Measurements from ENCODE around the gene ZNF488. TPM values are rescaled to one million over a fixed set of nuclear protein-coding genes. Genes with fewer than 3 reads are reported as not detected.

The ZNF488 gene
- total and polyA plus RNA-seq, 10 donors = 0.02 to 0.26 (median 0.11) TPM; not detected in 6

DNA sequence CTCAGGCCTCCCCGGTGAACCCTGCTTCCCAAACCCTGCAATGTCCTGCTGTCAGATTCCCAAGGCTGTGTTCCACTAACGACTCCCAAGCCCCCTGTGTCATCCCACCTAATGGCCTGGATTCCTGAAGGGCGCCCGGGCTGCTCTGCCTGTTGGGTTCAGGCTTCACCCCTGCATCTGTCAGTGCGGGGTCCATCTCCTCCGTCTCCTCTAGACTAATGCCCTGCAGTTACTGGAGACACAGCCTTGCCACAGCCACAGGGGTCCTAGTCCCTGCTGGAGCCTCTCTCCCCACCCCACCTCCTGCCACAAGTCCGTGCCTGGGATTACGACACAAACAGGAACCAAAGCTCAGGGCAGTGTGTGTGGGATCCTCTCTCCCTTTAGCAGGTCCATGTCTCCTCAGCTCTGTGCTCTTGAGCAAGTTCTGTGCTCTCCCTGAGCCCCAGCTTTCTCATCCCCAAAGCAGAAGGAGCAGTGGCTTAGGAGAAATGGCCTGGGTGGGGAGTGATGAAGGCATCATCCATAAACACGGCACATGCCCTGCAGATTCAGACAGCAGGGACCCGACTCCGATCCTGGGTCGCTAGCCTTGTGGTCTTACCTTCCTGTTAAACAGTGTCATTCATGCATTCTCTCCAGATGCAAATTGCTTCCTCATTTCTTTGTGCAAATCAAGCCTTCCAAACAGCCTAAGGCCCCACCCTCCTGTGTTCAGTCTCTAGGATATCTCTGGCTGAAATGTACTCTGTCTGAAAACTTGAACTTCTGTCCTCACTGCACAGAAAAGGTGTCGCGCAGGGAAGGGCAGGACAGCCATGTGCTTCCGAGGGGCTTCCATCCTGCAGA, 44.1 kb downstream of the ZNF488 start:
- no peaks in the 10 kb centered on the region for H3K36me3 ChIP-seq
- 56 to 68% (median 62%) methylated on average over 14 to 15 of the region's 15 CpGs for WGBS, 5 donors
- no peak overlapping the region for H3K4me3 ChIP-seq
- intact Hi-C loops (cut with DNase I; ENCODE audit: low total_unique reads) = no loop called here
- DNase-seq = peak; percentile 64
- H3K27me3 ChIP-seq (replicated peaks in 1 of 7) = peaks cover 0 to 42% (median 0%) of the 10 kb centered on the region in 7 donors
- H3K4me1 ChIP-seq = peaks cover 0 to 6% (median 2%) of the 10 kb centered on the region in 6 donors
- TF ChIP-seq POLR2AphosphoS5 (IDR thresholded peaks at IDR 0.05) (no peak), POLR2A (IDR thresholded peaks at IDR 0.05) (no peak)
- TF ChIP-seq, protein P1, sequence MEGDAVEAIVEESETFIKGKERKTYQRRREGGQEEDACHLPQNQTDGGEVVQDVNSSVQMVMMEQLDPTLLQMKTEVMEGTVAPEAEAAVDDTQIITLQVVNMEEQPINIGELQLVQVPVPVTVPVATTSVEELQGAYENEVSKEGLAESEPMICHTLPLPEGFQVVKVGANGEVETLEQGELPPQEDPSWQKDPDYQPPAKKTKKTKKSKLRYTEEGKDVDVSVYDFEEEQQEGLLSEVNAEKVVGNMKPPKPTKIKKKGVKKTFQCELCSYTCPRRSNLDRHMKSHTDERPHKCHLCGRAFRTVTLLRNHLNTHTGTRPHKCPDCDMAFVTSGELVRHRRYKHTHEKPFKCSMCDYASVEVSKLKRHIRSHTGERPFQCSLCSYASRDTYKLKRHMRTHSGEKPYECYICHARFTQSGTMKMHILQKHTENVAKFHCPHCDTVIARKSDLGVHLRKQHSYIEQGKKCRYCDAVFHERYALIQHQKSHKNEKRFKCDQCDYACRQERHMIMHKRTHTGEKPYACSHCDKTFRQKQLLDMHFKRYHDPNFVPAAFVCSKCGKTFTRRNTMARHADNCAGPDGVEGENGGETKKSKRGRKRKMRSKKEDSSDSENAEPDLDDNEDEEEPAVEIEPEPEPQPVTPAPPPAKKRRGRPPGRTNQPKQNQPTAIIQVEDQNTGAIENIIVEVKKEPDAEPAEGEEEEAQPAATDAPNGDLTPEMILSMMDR (IDR thresholded peaks at IDR 0.05 in 8 of 11, conservative IDR thresholded peaks at IDR 0.05 in 3 of 11) = no peak
- no peaks in the 10 kb centered on the region for H3K9me3 ChIP-seq
- no peak overlapping the region for H3K27ac ChIP-seq

DNA sequence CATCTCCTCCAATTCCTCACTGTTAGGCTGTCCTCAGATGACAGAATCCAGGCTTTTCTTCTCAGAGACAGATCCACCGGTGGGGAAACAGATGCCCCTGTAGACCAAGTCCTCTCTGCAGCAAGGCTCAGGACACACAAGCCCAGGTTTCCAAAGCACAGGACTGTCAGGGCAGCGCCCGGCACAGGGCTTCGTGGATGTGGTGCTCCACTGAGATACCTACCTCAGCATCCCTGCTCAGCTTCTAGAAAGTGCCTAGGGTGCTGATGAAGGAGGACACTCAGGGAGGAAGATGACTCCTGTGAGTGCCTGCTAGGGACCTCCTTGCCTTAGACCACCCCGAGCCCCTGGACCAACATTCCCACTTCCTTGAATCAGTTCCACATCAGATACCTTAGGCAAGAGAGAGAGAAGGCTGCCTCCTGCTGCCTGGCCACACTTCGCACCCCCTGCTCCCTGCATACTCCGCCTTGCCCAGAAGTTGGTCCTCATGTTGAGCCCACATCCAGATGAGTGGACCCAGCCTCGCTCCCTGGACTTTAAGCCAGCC, 44.8 kb downstream of the ZNF488 start:
- DNase-seq = peak; percentile 67
- intact Hi-C loops (cut with DNase I; ENCODE audit: low total_unique reads) = no loop called here
- peaks cover 0 to 48% (median 0%) of the 10 kb centered on the region in 7 donors for H3K27me3 ChIP-seq (replicated peaks in 1 of 7)
- TF ChIP-seq POLR2AphosphoS5 (IDR thresholded peaks at IDR 0.05) (no peak), POLR2A (IDR thresholded peaks at IDR 0.05) (no peak)
- TF ChIP-seq, protein P1 (IDR thresholded peaks at IDR 0.05 in 8 of 11, conservative IDR thresholded peaks at IDR 0.05 in 3 of 11) = no peak
- H3K4me3 ChIP-seq = no peak overlapping the region
- WGBS, 5 donors = 86 to 93% (median 88%) methylated on average over 8 of the region's 8 CpGs
- H3K36me3 ChIP-seq = no peaks in the 10 kb centered on the region
- no peak overlapping the region for H3K27ac ChIP-seq
- peaks cover 0 to 6% (median 2%) of the 10 kb centered on the region in 6 donors for H3K4me1 ChIP-seq
- no peaks in the 10 kb centered on the region for H3K9me3 ChIP-seq

DNA sequence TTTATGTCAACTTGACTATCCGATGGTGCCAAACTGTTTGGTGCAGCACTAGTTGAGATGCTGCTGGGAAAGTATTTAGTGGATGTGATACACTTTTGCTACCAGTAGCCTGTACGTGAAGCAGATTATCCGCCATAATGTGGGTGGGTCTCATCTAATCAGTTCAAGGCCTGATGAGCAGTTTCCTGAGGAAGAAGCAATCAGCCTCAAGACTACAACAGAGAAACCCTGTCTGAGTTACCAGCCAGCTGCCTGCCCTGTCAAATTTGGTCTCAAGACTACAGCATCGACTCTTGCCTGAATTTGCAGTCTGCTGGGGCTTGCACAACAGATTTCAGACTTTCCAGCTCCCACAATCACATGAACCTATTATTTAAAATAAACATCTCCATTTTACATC, 46.8 kb downstream of the ZNF488 start:
- H3K27me3 ChIP-seq (replicated peaks in 1 of 7) = peaks cover 0 to 47% (median 0%) of the 10 kb centered on the region in 7 donors
- DNase-seq = no peak
- H3K36me3 ChIP-seq = no peaks in the 10 kb centered on the region
- H3K9me3 ChIP-seq = no peaks in the 10 kb centered on the region
- no peak overlapping the region for H3K4me3 ChIP-seq
- H3K4me1 ChIP-seq = peaks cover 0 to 6% (median 2%) of the 10 kb centered on the region in 6 donors
- WGBS, 5 donors = 67 to 86% (median 75%) methylated on average over 4 of the region's 4 CpGs
- TF ChIP-seq, protein P1 (IDR thresholded peaks at IDR 0.05 in 8 of 11, conservative IDR thresholded peaks at IDR 0.05 in 3 of 11) = no peak
- TF ChIP-seq POLR2AphosphoS5 (IDR thresholded peaks at IDR 0.05) (no peak), POLR2A (IDR thresholded peaks at IDR 0.05) (no peak)
- intact Hi-C loops (cut with DNase I; ENCODE audit: low total_unique reads) = no loop called here
- no peak overlapping the region for H3K27ac ChIP-seq
